SU-DHL-6 (cell line): ENCODE measurements around the gene LGALS8.

Experiments
- EZH2phosphoT487 ChIP-seq: fragments of 200-600 bp; sonication (generic), shearing (Covaris generic); conservative IDR thresholded peaks from 2 replicates; pipeline ENCODE4 v1.6.1; 2018; ENCODE audit warnings: mild to moderate bottlenecking, antibody characterized with exemption, low read length, moderate library complexity, mixed read lengths
- TF ChIP-seq, protein P1 (sequence below): fragments of 200-600 bp; sonication (generic); IDR thresholded peaks from one replicate; pipeline ENCODE4 v1.5.1; 2017; ENCODE audit warnings: antibody characterized with exemption, mild to moderate bottlenecking, low read length, moderate library complexity; ENCODE audit not compliant: insufficient read depth, poor library complexity, severe bottlenecking

DNA sequence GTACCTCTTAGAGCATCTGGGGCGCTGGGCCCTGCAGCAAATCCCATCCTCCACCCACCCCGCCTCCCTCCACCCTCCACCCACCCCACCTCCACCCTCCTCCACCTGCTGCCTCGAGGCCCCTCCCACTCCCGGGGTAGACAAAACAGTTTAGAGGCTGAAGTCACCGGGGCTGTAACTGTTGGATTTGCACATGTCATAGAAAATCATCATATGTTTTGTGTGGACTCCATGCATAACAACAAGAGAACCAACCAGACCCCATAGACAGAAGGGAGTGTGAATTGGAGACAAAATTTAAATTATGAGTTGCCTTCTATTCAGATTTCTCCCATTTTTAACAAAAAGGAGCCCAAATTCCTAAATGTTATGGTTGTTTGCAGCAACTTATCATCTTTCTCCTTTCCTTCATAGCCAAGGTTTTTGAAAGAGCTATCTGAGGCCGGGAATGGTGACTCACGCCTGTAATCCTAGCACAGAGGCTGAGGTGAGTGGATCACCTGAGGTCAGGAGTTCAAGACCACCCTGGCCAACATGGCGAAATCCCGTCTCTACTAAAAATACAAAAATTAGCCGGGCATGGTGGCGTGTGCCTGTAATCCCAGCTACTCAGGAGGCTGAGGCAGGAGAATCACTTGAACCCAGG lies 28.2 kb upstream of the LGALS8 start:
- TF ChIP-seq, protein P1, sequence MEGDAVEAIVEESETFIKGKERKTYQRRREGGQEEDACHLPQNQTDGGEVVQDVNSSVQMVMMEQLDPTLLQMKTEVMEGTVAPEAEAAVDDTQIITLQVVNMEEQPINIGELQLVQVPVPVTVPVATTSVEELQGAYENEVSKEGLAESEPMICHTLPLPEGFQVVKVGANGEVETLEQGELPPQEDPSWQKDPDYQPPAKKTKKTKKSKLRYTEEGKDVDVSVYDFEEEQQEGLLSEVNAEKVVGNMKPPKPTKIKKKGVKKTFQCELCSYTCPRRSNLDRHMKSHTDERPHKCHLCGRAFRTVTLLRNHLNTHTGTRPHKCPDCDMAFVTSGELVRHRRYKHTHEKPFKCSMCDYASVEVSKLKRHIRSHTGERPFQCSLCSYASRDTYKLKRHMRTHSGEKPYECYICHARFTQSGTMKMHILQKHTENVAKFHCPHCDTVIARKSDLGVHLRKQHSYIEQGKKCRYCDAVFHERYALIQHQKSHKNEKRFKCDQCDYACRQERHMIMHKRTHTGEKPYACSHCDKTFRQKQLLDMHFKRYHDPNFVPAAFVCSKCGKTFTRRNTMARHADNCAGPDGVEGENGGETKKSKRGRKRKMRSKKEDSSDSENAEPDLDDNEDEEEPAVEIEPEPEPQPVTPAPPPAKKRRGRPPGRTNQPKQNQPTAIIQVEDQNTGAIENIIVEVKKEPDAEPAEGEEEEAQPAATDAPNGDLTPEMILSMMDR: no peak
- no peak for TF ChIP-seq EZH2phosphoT487
